Right atrium auricular region (tissue), 2 donors: ENCODE data around the gene ACSS2. TPM values are rescaled to one million over a fixed set of nuclear protein-coding genes. Genes with fewer than 3 reads are reported as not detected.

Source experiments
- DNase-seq: peaks from one replicate; pipeline ENCODE4 v3.0.0-alpha.2; 2019; ENCODE audit warnings: low spot score
- H3K27ac ChIP-seq, 2 donors: fragments of 200-600 bp; sonication (generic); 1 replicate in 1 of 2; 2 replicates in 1 of 2; pipeline ENCODE4 v1.5.1; 2016 to 2019
- H3K27me3 ChIP-seq, 2 donors: fragments of 200-600 bp; sonication (generic); one replicate each; pipeline versions ENCODE4 v1.5.1 to v1.6.0; 2017 to 2019
- H3K36me3 ChIP-seq: fragments of 200-600 bp; sonication (generic); one replicate; pipeline ENCODE4 v1.5.1; 2016
- H3K4me1 ChIP-seq, 2 donors: fragments of 200-600 bp; sonication (generic); one replicate each; pipeline versions ENCODE4 v1.5.1 to v1.6.0; 2017 to 2019
- H3K4me3 ChIP-seq, 2 donors: fragments of 200-600 bp; sonication (generic); 1 replicate in 1 of 2; 2 replicates in 1 of 2; pipeline ENCODE4 v1.5.1; 2017 to 2019; ENCODE audit warnings: mild to moderate bottlenecking in 1 of 2, moderate library complexity in 1 of 2
- H3K9me3 ChIP-seq, 2 donors: fragments of 200-600 bp; sonication (generic); one replicate each; pipeline ENCODE4 v1.5.1; 2019
- CTCF ChIP-seq, 2 donors: fragments of 200-600 bp; sonication (generic); IDR thresholded peaks; one replicate each; pipeline ENCODE4 v1.5.1; 2019; ENCODE audit warnings: antibody characterized with exemption in 2 of 2
- total RNA-seq, 2 donors: library from RNA; depleted of rRNA; stranded (reverse); fragments of >200 nt; gene quantifications; one replicate each; pipeline ENCODE4 v1.1.0, GENCODE V29; 2016

The ACSS2 gene
- total RNA-seq, 2 donors from 2014 or later = 64.6 to 89.4 TPM

- no peaks in the 10 kb centered on the region for H3K36me3 ChIP-seq
- H3K27ac ChIP-seq = no peak overlapping the region
- no peaks in the 10 kb centered on the region for H3K9me3 ChIP-seq
- peaks cover 0 to 23% of the 10 kb centered on the region in 2 donors for H3K4me1 ChIP-seq
- no peak for DNase-seq
- no peak for TF ChIP-seq CTCF (IDR thresholded peaks at IDR 0.05)
- H3K27me3 ChIP-seq = no peaks in the 10 kb centered on the region
- no peak overlapping the region for H3K4me3 ChIP-seq
These were observed 95.3 kb downstream of the ACSS2 start for GRCh38 chr20:34971561-34972235.

DNA sequence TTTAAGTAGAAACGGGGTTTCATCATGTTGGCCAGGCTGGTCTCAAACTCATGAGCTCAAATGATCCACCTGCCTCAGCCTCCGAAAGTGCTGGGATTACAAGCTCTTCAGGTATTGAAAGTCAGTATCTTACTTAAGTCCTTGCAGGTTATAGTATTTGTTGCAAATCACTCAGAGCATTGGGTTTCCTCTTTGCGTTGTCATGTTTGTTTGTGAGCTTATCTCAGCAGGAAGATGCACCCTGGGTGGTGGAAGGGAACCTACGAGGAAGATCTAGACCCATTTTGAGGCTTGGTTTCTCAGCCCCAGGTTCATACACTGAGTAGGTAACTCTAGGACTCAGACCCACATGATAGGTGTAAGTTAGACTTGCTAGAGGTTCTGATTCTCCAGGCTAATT is 97.8 kb downstream of the ACSS2 start:
- DNase-seq = no peak
- no peaks in the 10 kb centered on the region for H3K27me3 ChIP-seq
- no peaks in the 10 kb centered on the region for H3K36me3 ChIP-seq
- no peaks in the 10 kb centered on the region for H3K9me3 ChIP-seq
- H3K4me3 ChIP-seq = no peak overlapping the region
- H3K27ac ChIP-seq = no peak overlapping the region
- no peak for TF ChIP-seq CTCF (IDR thresholded peaks at IDR 0.05)
- peaks cover 0 to 12% of the 10 kb centered on the region in 2 donors for H3K4me1 ChIP-seq

DNA sequence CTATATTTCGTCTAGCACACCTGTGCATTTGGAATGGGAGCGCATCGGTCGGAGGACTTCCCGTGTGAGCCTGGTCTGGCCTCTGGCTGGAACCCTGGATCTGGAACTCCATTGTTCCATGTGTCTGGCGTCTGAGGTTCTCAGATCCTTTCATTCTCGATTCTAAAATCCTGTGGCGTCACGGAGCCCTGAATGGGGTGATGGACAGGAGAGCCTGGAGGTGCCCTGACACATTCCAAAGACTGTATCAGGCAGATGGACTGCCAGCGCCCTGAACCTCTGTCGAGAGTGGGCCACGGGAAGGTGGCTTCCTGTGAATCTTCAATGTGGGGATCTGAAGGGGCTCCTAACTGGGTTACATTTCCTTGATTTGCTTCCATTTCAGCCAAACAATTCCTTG is 99.9 kb downstream of the ACSS2 start:
- TF ChIP-seq CTCF (IDR thresholded peaks at IDR 0.05) = no peak

More for the DNA sequence above, 99.9 kb downstream of the ACSS2 start:
- DNase-seq = no peak
- no peaks in the 10 kb centered on the region for H3K27me3 ChIP-seq
- peaks cover 0 to 8% of the 10 kb centered on the region in 2 donors for H3K4me1 ChIP-seq
- H3K36me3 ChIP-seq = no peaks in the 10 kb centered on the region
- H3K9me3 ChIP-seq = no peaks in the 10 kb centered on the region
- peak overlapping the region; percentile 85 to 98 for H3K27ac ChIP-seq
- no peak overlapping the region for H3K4me3 ChIP-seq

Other genes with a start within 250 kb of the ACSS2 start
- gene PIGU, start 199.5 kb upstream of the ACSS2 start, total RNA-seq = 10 to 100 TPM; 16.6 to 17.7 TPM
- 10 to 100 TPM; 59.5 to 66.0 TPM for gene TP53INP2, start 172.3 kb upstream of the ACSS2 start, total RNA-seq
- gene NCOA6, start 51.0 kb upstream of the ACSS2 start, total RNA-seq = 10 to 100 TPM; 18.2 to 18.4 TPM
- 10 to 100 TPM in 1 of 2 donors, 1 to 10 TPM in 1; 7.3 to 10.3 TPM for gene GGT7, start 3.8 kb upstream of the ACSS2 start, total RNA-seq
- 10 to 100 TPM; 23.0 to 38.3 TPM for gene GSS, start 79.2 kb downstream of the ACSS2 start, total RNA-seq
- 10 to 100 TPM; 24.4 to 34.9 TPM for gene MYH7B, start 79.3 kb downstream of the ACSS2 start, total RNA-seq
- gene TRPC4AP, start 216.2 kb downstream of the ACSS2 start, total RNA-seq = 10 to 100 TPM; 32.4 to 39.2 TPM